ENCODE data around the gene MAP7D3.

The MAP7D3 gene

GRCh38 chrX:136199365-136199764 lies 51.8 kb downstream of the MAP7D3 start:
- Histone ChIP-seq H3K27me3 (ENCODE audit: insufficient read depth, poor library complexity, severe bottlenecking) (no peaks in the 10 kb centered on the region), H3K27ac (ENCODE audit: poor library complexity, severe bottlenecking) (peak overlapping the region; percentile 63), H3K9me3 (ENCODE audit: severe bottlenecking) (no peaks in the 10 kb centered on the region), H3K4me1 (ENCODE audit: insufficient read depth, poor library complexity, severe bottlenecking) (peaks cover 42% of the 10 kb centered on the region), H3K36me3 (ENCODE audit: low read depth) (no peaks in the 10 kb centered on the region), H3K4me3 (ENCODE audit: severe bottlenecking) (no peak overlapping the region)
- TF ChIP-seq, protein P1, sequence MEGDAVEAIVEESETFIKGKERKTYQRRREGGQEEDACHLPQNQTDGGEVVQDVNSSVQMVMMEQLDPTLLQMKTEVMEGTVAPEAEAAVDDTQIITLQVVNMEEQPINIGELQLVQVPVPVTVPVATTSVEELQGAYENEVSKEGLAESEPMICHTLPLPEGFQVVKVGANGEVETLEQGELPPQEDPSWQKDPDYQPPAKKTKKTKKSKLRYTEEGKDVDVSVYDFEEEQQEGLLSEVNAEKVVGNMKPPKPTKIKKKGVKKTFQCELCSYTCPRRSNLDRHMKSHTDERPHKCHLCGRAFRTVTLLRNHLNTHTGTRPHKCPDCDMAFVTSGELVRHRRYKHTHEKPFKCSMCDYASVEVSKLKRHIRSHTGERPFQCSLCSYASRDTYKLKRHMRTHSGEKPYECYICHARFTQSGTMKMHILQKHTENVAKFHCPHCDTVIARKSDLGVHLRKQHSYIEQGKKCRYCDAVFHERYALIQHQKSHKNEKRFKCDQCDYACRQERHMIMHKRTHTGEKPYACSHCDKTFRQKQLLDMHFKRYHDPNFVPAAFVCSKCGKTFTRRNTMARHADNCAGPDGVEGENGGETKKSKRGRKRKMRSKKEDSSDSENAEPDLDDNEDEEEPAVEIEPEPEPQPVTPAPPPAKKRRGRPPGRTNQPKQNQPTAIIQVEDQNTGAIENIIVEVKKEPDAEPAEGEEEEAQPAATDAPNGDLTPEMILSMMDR (IDR thresholded peaks at IDR 0.05; ENCODE audit: poor library complexity, severe bottlenecking): no peak
- DNase-seq (ENCODE audit: low spot score) (no peak), ATAC-seq (ENCODE audit: low read depth) (peak; percentile 78)

DNA sequence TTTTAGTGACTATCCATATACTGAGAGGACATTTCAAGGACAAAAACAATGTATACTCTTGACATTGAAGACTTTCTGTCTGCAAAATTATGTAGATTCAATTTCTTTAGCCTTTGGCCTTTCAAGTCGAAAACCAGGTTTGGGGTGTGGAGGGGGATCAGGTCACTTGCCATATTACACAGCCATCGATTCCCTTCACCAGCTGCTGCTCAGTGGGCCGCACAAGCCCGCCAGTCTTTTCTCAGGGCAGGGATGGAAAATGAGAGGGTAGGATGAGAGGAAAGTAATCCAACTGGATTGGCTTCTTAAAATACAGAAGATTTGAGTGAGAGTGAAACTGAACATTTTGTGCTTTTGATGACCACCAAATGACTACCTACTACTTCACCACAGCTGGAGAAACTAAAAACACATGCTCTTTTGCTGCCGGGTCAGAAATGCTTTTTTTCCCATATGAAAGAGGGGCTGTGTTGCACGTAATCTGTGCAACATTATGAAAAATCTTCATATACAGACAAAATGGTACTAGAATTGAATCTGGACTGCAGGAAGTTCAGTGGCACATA lies 52.4 kb downstream of the MAP7D3 start:
- Histone ChIP-seq H3K9me3 (ENCODE audit: severe bottlenecking) (no peaks in the 10 kb centered on the region), H3K36me3 (ENCODE audit: low read depth) (no peaks in the 10 kb centered on the region), H3K4me1 (ENCODE audit: insufficient read depth, poor library complexity, severe bottlenecking) (peaks cover 36% of the 10 kb centered on the region), H3K27me3 (ENCODE audit: insufficient read depth, poor library complexity, severe bottlenecking) (no peaks in the 10 kb centered on the region), H3K4me3 (ENCODE audit: severe bottlenecking) (no peak overlapping the region), H3K27ac (ENCODE audit: poor library complexity, severe bottlenecking) (peak overlapping the region; percentile 63)
- DNase-seq (ENCODE audit: low spot score) (no peak), ATAC-seq (ENCODE audit: low read depth) (no peak)
- TF ChIP-seq, protein P1 (IDR thresholded peaks at IDR 0.05; ENCODE audit: poor library complexity, severe bottlenecking): no peak

DNA sequence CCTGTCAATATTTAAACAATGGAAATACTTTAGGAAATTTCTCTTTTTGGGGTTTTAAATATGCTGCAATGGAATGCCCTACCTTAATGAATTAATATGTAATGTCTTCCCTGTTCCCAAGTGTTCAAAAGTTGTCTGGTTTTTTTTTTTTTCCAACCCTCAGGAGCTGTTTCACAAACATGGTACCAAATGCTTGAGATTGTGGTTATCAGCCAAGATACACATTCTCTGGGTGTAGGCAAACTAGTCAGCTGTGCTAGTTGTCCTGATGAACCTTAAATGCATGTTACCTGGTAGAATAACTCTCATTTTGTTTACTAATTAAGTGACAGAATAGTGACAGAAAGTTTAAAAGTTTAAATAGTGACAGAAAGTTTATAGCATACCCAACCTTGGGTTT lies 53.2 kb downstream of the MAP7D3 start:
- no peak for DNase-seq (ENCODE audit: low spot score)

GRCh38 chrX:136196691-136197155 lies 54.5 kb downstream of the MAP7D3 start:
- no peak for DNase-seq (ENCODE audit: low spot score)
- Histone ChIP-seq H3K27me3 (ENCODE audit: insufficient read depth, poor library complexity, severe bottlenecking) (no peaks in the 10 kb centered on the region), H3K4me3 (ENCODE audit: severe bottlenecking) (no peak overlapping the region)

More for the DNA sequence above, 53.2 kb downstream of the MAP7D3 start:
- no peak overlapping the region for H3K4me3 ChIP-seq (ENCODE audit: severe bottlenecking)
- H3K27me3 ChIP-seq (ENCODE audit: insufficient read depth, poor library complexity, severe bottlenecking): no peaks in the 10 kb centered on the region
- TF ChIP-seq, protein P1 (IDR thresholded peaks at IDR 0.05; ENCODE audit: poor library complexity, severe bottlenecking): no peak
- no peaks in the 10 kb centered on the region for H3K9me3 ChIP-seq (ENCODE audit: severe bottlenecking)
- ATAC-seq (ENCODE audit: low read depth): no peak
- H3K27ac ChIP-seq (ENCODE audit: poor library complexity, severe bottlenecking): peak overlapping the region; percentile 63
- peaks cover 29% of the 10 kb centered on the region for H3K4me1 ChIP-seq (ENCODE audit: insufficient read depth, poor library complexity, severe bottlenecking)
- H3K36me3 ChIP-seq (ENCODE audit: low read depth): no peaks in the 10 kb centered on the region

DNA sequence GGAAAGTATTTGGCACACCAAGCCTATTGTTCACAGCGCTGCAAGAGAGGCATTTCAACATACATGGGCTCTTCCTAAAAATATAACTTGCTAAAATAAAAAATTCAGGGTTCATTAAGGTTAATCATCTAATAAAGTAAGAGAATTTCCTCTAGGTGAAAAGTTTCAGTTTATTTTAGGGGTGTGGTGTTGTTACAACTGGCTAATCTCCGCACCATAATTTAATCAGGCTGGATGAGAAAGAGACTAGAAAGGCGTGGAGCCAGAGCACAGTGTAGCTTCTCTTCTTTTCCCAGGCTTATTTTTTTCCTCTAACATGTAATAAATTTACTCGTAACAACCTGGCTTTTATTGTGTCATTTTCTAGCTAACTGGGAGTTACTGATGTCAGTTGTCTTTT lies 56.0 kb downstream of the MAP7D3 start:
- ATAC-seq (ENCODE audit: low read depth) (no peak), DNase-seq (ENCODE audit: low spot score) (no peak)
- no peaks in the 10 kb centered on the region for H3K9me3 ChIP-seq (ENCODE audit: severe bottlenecking)
- no peaks in the 10 kb centered on the region for H3K27me3 ChIP-seq (ENCODE audit: insufficient read depth, poor library complexity, severe bottlenecking)
- H3K36me3 ChIP-seq (ENCODE audit: low read depth): no peaks in the 10 kb centered on the region
- no peak overlapping the region for H3K4me3 ChIP-seq (ENCODE audit: severe bottlenecking)
- no peak overlapping the region for H3K27ac ChIP-seq (ENCODE audit: poor library complexity, severe bottlenecking)
- TF ChIP-seq, protein P1 (IDR thresholded peaks at IDR 0.05; ENCODE audit: poor library complexity, severe bottlenecking): no peak
- peaks cover 17% of the 10 kb centered on the region for H3K4me1 ChIP-seq (ENCODE audit: insufficient read depth, poor library complexity, severe bottlenecking)

More at GRCh38 chrX:136196691-136197155, 54.5 kb downstream of the MAP7D3 start:
- Histone ChIP-seq H3K36me3 (ENCODE audit: low read depth) (no peaks in the 10 kb centered on the region), H3K9me3 (ENCODE audit: severe bottlenecking) (no peaks in the 10 kb centered on the region), H3K4me1 (ENCODE audit: insufficient read depth, poor library complexity, severe bottlenecking) (peaks cover 19% of the 10 kb centered on the region), H3K27ac (ENCODE audit: poor library complexity, severe bottlenecking) (no peak overlapping the region)
- ATAC-seq (ENCODE audit: low read depth): no peak
- TF ChIP-seq, protein P1 (IDR thresholded peaks at IDR 0.05; ENCODE audit: poor library complexity, severe bottlenecking): no peak

All from RWPE2 (cell line).